Ovary (tissue), 3 donors: ENCODE measurements around the gene NAPSA.

Experiments
- CTCF ChIP-seq, 3 donors: fragments of 450-650 bp in 2 of 3; fragments of 200-600 bp in 1 of 3; IDR thresholded peaks; one replicate each; pipeline versions ENCODE4 v1.5.1 to v1.8.0; 2016 to 2022; ENCODE audit warnings: antibody characterized with exemption in 3 of 3, mild to moderate bottlenecking in 1 of 3
- EP300 ChIP-seq: sonication (generic); formaldehyde crosslinking; IDR thresholded peaks from one replicate; pipeline ENCODE4 v1.6.1; 2017; ENCODE audit warnings: antibody characterized with exemption
- POLR2A ChIP-seq: fragments of 450-650 bp; IDR thresholded peaks from one replicate; pipeline ENCODE4 v1.6.1; 2017; ENCODE audit warnings: antibody characterized with exemption, mild to moderate bottlenecking, moderate library complexity
- donor health status: DM: no; HTN: no; CAD: no.

- TF ChIP-seq CTCF (IDR thresholded peaks at IDR 0.05) (no peak), POLR2A (no peak), EP300 (no peak)
These were observed 43.6 kb downstream of the NAPSA start for GRCh38 chr19:50321831-50322230.
